Measurements from ENCODE around the gene SIX5. TPM values are rescaled to one million over a fixed set of nuclear protein-coding genes. Genes with fewer than 3 reads are reported as not detected.
A peak's percentile ranks its signal among the peaks of the same experiment; 100 is the strongest.
"Not testable (repeated sequence)": the region's sequence is repeated elsewhere in the genome, so short reads cannot be mapped to it uniquely, and the experiment has no call there.

SIX5 gene
- polyA plus RNA-seq, 4 donors, result 15.9 to 32.4 (median 25.9) TPM

DNA sequence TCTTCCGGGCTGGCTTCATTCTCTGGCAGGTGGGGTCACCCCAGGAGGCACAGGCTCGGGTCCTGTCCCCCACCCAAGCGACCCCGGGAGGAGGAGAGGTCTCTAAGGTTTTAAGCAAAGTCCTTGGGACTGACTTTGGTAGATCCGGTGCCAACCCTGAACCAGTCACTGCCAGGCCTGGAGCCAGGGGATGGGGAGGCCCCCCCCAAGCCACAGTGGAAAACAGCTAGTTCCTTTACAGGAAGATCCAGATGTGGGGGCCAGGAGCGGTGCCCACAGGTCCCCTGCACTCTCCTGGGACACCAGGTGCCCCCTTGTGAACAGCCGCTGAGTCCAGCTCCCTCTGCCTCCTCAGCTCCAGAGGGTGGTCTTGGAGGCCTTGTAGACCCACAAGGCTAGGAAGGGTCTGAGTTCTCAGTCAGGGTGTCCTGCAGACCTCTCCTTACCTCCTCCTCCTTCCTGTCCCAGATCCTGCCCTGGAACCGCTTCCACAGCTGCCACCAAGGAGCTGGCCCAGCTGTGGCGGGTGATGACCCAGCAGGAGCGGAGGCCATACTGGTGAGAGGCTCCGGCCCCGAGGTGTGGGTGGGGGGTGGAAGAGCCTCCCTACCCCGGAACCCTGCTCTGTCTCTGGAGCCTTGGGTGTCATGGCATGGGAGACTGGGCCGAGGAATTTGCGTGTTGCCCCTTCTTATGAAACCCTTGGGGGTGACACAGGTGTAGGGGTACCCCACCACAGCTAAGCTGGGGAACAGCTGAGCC lies 6.0 kb downstream of the SIX5 start:
- DNase-seq (ENCODE audit: low read depth in 4 of 4, low spot score in 3 of 4), result no peak

DNA sequence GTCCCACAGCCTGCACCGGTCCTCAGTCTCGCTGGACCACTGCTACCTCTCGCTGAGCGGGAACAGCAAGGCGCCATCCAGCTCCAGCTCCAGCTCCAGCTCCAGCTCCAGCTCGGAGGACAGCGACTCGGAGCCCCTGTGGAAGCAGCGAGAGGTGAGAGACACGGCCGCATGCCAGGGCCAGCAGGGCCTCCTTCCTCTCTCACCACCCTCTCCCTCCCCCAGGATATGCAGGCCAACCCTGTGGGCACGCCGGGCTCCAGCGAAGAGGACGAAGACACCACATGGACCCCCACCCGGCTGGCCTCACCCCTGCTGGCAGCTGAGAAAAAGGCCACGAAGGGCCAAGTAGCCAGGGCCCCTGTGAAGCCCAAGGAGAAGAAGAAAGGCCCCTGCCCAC lies 7.3 kb downstream of the SIX5 start:
- DNase-seq (ENCODE audit: low read depth in 4 of 4, low spot score in 3 of 4), result no peak

DNA sequence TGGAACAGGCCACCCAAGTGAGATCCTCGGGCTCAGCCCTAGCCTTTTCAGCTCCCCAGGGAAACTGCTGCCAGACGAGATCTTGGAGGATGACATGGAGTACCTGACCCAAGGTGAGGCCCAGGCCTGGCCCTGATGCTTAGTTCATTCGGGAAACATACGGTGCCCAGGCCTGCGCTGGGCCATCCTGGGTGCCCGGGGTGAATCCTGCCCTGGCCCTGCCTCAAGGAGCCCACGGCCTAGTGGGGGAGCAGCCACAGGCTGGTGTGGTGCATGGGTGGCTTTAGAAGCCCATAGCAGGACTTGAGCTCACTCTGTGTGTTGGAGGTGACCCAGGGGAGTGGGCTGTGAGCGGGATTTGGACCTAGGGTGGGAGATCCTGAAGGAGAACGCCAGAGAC lies 10.1 kb downstream of the SIX5 start:
- DNase-seq (ENCODE audit: low read depth in 4 of 4, low spot score in 3 of 4), result no peak

DNA sequence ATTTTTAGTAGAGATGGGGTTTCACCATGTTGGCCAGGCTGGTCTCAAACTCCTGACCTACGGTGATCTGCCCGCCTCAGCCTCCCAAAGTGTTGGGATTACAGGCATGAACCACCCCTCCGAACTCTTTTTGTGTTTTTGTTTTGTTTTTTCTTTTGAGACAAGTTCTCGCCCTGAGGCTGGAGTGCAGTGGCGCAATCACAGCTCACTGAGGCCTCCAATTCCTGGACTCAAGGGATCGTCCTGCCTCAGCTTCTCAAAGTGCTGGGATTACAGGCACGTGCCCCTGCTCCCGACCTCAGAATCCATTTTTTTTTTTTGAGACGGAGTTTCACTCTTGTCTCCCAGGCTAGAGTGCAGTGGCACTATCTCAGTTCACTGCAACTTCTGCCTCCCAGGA lies 11.4 kb downstream of the SIX5 start:
- DNase-seq (ENCODE audit: low read depth in 4 of 4, low spot score in 3 of 4), result no peak

DNA sequence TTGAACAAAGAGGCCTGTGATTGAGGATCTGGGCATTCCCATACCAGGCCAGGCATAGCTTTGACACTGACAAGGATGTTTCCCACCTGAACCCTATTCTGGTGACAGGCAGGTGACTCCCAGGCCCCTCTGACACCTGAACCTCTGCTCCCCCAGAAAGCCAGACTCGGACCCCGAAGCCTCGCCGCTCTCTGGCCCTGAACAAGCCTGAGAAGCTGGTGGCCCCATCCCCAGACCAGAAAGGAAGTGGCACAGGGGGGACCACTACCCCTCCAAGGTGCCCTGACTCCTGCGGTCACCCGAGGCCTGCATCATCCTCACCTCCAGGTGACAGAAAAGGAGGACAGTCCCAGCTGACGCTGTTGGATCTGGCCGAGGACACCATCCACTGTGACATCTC lies 14.7 kb downstream of the SIX5 start:
- DNase-seq (ENCODE audit: low read depth in 4 of 4, low spot score in 3 of 4), result no peak

DNA sequence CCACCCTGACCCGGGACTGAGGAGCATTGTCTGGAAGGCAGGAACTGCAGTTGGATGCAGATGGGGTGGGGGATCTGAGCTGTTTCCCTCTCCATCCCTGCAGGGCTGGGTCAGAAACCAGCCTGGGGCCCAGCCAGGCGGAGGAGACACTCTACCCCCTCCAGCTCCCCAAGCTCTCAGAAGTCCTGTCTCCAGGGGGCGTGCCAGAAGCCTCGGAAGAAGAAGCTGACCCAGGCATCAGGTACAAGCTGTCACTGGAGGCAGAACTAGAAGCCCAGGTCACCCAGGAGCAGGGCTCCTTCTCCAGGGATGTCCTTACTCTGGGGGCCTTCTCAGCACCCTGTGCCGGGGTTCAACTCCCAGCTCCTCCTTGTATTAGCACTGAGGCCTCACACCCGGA lies 15.5 kb downstream of the SIX5 start:
- DNase-seq (ENCODE audit: low read depth in 4 of 4, low spot score in 3 of 4), result no peak

DNA sequence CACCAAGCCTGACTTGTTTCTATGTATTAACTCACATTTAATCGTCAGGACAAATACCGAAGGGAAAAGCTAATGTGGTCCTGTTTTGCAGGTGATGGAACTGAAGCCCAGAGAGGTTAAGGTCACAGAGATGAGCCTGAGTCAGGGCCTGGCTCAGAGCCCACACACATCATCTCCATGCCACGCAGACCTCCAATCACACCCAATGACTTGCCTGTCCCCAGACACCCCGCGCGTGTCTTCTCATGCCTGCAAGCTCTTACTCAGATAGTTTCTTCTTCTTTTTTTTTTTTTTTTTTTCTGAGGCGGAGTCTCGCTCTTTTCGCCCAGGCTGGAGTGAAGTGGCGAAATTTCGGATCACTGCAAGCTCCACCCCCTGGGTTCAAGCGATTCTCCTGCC lies 16.4 kb downstream of the SIX5 start:
- DNase-seq (ENCODE audit: low read depth in 4 of 4, low spot score in 3 of 4), result no peak

DNA sequence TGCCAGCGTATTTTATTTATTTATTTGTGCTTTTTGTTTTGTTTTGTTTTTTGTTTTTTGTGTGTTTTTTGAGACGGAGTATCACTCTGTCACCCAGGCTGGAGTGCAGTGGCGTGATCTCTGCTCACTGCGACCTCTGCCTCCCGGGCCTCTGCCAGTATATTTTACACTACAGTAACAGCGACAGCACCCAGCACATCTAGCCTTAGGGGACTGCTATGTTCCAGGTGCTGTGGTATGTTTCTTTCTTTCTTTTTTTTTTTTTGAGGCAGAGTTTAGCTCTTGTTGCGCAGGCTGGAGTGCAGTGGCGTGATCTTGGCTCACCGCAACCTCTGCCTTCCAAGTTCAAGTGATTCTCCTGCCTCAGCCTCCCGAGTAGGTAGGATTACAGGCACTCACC lies 17.6 kb downstream of the SIX5 start:
- DNase-seq (ENCODE audit: low read depth in 4 of 4, low spot score in 3 of 4), result not testable (repeated sequence)

DNA sequence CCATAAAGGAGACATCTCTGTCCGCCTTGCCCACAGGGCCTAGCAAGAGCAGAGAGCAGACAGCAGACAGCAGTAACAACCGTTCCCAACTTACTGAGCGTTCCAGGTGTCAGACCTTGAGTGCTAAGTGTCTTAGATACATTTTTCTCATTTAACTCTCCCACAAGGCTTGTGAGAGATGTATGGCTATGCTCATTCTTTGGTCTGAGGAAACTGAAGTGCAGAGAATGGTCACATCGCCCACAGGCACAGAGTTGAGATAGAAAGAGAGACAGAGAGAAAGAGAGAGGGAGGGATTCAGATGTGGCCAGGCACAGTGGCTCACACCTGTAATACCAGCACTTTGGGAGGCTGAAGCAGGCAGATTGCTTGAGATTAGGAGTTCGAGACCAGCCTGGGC lies 21.5 kb downstream of the SIX5 start:
- no peak for DNase-seq (ENCODE audit: low read depth in 4 of 4, low spot score in 3 of 4)

DNA sequence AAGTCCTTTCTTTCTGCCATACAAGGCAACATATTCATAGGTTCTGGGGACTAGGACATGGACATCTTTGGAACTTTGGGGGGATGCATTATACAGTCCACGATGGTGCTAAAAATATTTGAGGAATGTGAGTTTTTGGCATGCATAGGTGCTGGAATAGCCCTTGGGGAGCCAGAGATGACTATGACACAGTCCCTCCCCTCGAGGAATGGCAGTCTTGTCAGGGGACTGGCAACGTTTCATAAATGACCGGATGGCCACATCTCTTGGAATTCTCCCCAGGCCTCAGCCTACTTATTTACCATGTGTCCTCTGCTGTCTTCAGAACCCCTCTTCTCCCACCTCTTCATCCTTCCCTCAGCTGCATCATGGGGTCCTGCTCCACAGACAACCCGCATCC lies 22.2 kb downstream of the SIX5 start:
- DNase-seq (ENCODE audit: low read depth in 4 of 4, low spot score in 3 of 4), result no peak

DNA sequence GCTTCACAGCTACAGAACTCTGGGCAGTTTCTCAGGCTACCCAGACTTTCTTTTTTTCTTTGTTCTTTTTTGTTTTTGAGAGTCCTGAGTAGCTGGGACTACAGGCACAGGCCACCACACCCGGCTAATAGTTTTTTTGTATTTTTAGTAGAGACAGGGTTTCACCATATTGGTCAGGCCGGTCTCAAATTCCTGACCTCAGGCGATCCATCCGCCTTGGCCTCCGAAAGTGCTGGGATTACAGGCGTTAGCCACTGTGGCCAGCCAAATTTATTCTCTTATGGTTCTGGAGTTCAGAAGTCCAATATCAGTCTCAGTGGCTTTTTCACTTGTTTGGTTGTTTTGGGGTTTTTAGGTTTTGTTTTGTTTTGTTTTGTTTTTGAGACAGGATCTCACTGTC lies 23.4 kb downstream of the SIX5 start:
- DNase-seq (ENCODE audit: low read depth in 4 of 4, low spot score in 3 of 4), result no peak

DNA sequence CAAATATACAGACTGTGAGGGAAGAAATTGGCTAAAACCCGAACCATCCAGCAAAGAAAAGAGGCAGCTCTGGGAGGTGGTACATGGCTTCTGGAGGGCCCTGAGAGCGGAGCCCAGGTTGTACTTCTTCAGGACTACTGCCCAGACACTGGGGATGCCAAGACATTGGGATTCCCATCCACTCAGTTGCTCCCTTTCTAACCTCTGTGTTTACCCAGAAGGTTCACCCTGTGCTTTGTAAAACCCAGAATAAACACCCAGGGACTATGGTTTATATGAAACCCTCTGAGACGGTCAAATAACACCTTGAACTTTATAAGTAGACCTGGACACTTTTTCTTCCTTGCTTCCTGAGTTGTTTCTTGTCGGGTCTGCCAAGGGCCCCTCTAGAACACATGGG lies 26.1 kb downstream of the SIX5 start:
- no peak for DNase-seq (ENCODE audit: low read depth in 4 of 4, low spot score in 3 of 4)

DNA sequence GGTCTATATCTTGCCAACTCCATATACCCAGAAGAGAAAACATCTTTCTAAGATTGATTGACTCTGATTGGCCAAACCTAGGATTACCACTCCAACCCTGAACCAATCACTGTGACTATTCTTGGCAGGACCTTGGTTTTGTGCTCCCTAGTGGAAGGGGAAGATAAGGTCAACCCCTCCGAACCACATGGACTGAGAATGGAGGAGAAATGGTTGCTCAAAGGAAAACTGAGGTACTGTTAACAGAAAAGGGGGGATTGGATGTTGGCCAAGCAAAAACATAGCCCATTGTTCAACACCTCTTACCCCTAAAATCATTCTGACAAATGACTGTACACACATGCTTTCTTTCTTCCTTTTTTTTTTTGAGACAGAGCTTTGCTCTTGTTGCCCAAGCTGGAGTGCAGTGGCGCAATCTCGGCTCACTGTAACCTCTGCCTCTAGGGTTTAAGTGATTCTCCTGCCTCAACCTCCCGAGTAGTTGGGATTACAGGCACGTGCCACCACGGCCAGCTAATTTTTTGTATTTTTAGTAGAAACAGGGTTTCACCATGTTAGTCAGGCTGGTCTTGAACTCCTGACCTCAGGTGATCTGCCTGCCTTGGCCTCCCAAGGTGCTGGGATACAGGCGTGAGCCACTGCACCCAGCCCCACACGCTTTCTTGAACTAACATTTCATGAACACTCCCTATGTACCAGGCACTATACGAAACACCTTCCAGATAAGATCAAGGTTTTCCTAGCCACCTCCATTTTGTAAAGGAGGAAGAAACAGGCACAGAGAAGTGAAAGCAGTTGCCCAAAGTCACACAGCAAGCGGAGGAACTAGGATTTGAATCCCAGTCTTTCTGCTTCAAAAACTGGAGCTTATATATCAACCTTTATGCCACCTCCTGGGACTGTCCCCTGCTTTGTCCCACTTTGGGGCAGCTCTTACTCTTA lies 29.3 kb downstream of the SIX5 start:
- no peak for DNase-seq (ENCODE audit: low read depth in 4 of 4, low spot score in 3 of 4)

DNA sequence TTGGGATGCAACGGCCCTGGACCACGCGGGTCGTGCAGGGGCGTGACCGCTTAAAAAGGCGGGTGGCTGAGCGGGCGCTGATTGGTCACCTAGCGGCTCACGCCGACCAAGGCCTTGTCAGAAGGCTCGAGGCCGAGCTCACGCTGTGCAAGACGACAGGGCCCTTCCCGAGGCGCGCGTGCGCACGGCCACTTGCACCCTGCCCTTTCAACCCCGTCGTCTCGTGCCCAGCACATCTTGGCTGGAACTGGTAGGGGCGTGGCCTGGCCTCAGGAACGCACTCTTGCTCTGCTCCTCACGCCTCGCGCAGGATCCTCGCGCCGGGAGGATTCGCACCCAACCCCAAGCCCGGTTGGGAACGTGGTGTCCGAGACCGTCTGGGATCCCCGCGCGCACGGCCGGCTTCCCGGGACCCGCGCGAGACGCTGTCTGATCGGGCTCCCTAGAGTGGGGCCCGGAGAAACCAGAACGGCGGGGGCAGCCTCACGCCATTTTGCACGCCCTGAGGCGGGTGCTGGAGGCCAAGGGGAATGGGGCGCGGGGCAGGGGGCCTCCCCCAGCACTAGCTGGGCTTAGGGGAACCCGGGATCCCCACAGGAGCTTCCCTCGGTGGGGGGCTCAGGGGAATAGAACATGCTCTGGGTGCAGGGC lies 35.8 kb downstream of the SIX5 start, which contains the start of gene MEIOSIN:
MEIOSIN (plus strand) TSS at position 280 of the 651 bp plus-strand sequence. CDS start 1,938 bp downstream, outside the sequence.
- DNase-seq (ENCODE audit: low read depth in 4 of 4, low spot score in 3 of 4), result no peak

DNA sequence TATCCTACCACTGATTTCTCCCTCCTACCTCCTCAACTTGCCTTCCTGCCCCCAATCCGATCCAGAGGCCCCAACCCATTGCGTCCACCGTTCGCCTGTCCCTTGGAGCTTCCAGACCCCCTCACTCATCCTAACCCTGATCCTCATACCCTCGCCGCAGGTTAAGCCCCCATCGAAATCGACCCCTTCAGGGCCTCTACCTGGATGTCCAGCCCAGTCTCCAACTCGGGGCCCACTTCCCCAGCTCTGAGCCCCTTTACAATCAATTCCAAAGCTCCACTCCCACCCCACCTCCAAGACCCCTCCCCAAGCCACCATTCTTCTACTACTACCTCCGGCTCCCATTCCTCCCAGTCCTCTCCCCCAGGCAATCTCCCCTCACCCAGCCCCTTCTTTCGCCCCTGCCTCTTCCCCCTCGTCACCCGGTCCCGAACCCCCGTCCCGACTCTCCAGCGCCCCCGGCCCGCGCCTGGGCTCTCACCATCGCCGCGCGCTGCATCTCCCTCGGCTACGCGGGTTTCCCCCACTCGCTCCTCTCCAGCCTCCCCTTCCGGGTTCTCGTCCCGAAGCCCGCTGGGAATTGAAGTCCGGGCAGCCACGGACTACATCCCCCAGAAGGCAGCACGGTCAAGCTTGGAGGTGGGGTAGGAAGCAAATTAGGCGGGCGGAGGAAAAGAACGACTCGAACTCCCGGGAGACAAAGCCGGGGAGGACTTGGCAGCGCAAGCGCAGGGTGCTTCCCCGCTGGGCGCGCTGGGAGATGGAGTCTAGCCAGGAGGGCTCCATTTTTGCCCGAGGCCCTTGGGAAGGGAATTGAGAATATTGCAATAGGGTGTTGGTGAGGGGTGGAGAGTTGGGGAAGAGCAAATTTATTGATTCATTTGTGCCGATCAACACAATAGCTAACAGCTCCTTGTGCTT lies 38.4 kb downstream of the SIX5 start, which contains the start of gene FBXO46:
FBXO46 (minus strand) TSS at position 529 of the 921 bp plus-strand sequence. CDS start 17,401 bp downstream, outside the sequence.
- peak; percentile 93 to 97 (median 96) for DNase-seq (ENCODE audit: low read depth in 4 of 4, low spot score in 3 of 4)

DNA sequence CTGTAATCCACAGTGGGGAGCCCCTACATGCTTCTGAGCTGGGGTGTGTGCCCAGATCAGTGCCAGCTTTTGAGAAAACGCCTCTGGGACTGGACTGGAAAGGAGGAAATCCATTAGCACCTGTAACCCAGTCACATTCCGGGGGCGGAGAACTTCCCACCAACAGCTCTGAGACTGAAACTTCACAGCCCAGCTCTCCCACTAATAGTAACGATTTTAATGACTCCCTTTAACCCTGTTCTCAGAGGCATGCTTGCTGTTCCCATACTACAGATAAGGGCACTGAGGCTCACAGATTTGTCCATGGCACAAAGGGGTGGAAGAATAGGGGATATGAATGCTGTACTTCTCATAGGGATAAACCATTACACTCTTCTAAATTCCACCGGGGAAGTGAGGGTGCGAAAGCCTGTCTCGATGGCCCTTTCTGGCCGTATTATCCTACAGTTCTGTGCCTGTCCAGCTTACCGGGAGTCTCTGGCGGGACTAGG lies 39.2 kb downstream of the SIX5 start:
- no peak for DNase-seq (ENCODE audit: low read depth in 4 of 4, low spot score in 3 of 4)

DNA sequence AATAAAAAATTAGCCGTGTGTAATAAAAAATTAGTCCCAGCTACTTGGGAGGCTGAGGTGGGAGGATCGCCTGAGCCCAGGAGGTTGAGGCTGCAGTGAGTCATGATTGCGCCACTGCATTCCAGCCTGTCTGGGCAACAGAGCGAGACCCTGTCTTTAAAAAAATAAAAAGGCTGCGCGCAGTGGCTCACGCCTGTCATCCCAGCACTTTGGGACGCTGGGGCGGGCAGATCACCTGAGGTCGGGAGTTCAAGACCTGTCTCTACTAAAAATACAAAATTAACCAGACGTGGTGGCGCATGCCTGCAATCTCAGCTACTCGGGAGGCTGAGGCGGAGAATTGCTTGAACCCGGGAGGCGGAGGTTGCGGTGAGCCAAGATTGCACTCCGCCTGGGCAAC lies 40.4 kb downstream of the SIX5 start:
- not testable (repeated sequence) for DNase-seq (ENCODE audit: low read depth in 4 of 4, low spot score in 3 of 4)

DNA sequence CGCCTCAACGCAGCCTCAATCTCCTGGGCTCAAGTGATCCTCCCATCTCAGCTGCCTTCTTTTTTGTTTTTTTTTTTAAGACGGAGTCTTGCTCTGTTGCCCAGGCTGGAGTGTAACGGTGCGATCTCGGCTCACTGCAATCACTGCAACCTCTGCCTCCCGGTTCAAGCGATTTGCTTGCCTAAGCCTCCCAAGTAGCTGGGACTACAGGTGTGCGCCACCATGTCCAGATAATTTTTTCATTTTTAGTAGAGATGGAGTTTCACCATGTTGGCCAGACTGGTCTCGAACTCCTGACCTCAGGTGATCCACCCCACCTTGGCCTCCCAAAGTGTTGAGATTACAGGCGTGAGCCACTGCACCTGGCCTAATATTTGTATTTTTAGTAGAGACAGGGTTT lies 49.0 kb downstream of the SIX5 start:
- not testable (repeated sequence) for DNase-seq (ENCODE audit: low read depth in 4 of 4, low spot score in 3 of 4)

DNA sequence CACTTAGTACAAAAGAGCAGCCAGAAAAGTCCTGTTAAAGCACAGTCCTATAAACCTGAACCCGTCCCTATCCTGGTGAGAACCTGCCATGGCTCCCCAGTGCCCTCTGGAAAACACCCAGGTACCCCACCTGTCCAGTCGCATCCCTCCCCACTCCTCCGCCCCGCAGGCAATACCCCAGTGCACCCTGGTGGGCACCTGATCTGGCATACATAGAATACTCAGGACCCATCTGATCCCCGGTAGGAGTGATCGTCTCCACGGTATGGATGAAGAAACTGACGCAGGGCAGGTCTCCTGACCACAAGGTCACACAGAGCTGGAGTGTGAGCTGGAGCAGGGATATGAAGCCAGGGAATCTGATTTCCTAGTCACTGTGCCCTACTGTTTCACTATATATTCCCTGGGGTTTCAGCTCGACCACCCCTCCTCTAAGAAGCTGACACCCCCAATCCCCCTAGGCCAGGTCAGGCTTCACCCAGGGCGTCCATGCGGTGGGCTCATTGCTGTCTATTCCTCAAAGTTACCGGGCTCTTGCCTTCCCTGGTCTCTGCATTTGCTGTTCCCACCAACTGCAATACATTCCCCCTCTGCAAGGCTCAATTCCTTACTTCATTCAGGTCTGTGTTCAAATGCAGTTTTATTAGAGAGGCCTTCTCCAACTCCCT lies 50.9 kb downstream of the SIX5 start:
- DNase-seq (ENCODE audit: low read depth in 4 of 4, low spot score in 3 of 4), result no peak

All from left renal pelvis (tissue), 4 donors.